Measurements from ENCODE around the gene ITCH. TPM values are rescaled to one million over a fixed set of nuclear protein-coding genes. Genes with fewer than 3 reads are reported as not detected.
A peak's percentile ranks its signal among the peaks of the same experiment; 100 is the strongest.

The ITCH gene
- total and polyA plus RNA-seq, 2 experiments from 2014 or later: 22.1 to 61.2 TPM

GRCh38 chr20:34543463-34544056, 180.5 kb downstream of the ITCH start:
- TF ChIP-seq EZH2phosphoT487 (IDR thresholded peaks at IDR 0.05; ENCODE audit: low read depth, severe bottlenecking, unreplicated experiment): no peak
- TF ChIP-seq CTCF (IDR thresholded peaks at IDR 0.05; ENCODE audit: poor library complexity): no peak
- no peak for TF ChIP-seq EZH2 (IDR thresholded peaks at IDR 0.05; ENCODE audit: borderline replicate concordance)
- Histone ChIP-seq H3K36me3 (replicated peaks; ENCODE audit: insufficient read depth, low read depth) (no peaks in the 10 kb centered on the region), H3K4me2 (no peak overlapping the region), H3K79me2 (no peaks in the 10 kb centered on the region), H3K4me3 (no peak overlapping the region), H3K27me3 (no peaks in the 10 kb centered on the region), H4K20me1 (ENCODE audit: insufficient read depth, poor library complexity, severe bottlenecking) (no peaks in the 10 kb centered on the region), H3K9me3 (ENCODE audit: low read depth) (no peaks in the 10 kb centered on the region), H2AFZ (no peak overlapping the region), H3K4me1 (ENCODE audit: insufficient read depth) (no peaks in the 10 kb centered on the region), H3K27ac (no peak overlapping the region), H3K9me2 (replicated peaks; ENCODE audit: insufficient read depth) (no peaks in the 10 kb centered on the region)
- no peak for DNase-seq (ENCODE audit: low spot score)
- WGBS (ENCODE audit: low lambda C conversion rate, missing lambda C conversion rate): 62% methylated on average over 12 of the region's 12 CpGs

GRCh38 chr20:34544109-34544796, 181.2 kb downstream of the ITCH start:
- 34% methylated on average over 19 of the region's 19 CpGs for WGBS (ENCODE audit: low lambda C conversion rate, missing lambda C conversion rate)
- H3K4me1 ChIP-seq (ENCODE audit: insufficient read depth): no peaks in the 10 kb centered on the region
- H3K79me2 ChIP-seq: no peaks in the 10 kb centered on the region
- no peaks in the 10 kb centered on the region for H3K36me3 ChIP-seq (replicated peaks; ENCODE audit: insufficient read depth, low read depth)
- no peaks in the 10 kb centered on the region for H3K9me2 ChIP-seq (replicated peaks; ENCODE audit: insufficient read depth)
- H3K4me2 ChIP-seq: peak overlapping the region; percentile 68
- DNase-seq (ENCODE audit: low spot score): no peak
- H3K27ac ChIP-seq: no peak overlapping the region
- no peaks in the 10 kb centered on the region for H4K20me1 ChIP-seq (ENCODE audit: insufficient read depth, poor library complexity, severe bottlenecking)
- H3K9me3 ChIP-seq (ENCODE audit: low read depth): no peaks in the 10 kb centered on the region
- TF ChIP-seq EZH2 (IDR thresholded peaks at IDR 0.05; ENCODE audit: borderline replicate concordance) (no peak), CTCF (IDR thresholded peaks at IDR 0.05; ENCODE audit: poor library complexity) (no peak)
- H3K4me3 ChIP-seq: no peak overlapping the region
- no peaks in the 10 kb centered on the region for H3K27me3 ChIP-seq
- no peak overlapping the region for H2AFZ ChIP-seq

GRCh38 chr20:34546751-34547181, 183.7 kb downstream of the ITCH start:
- Histone ChIP-seq H3K4me1 (ENCODE audit: insufficient read depth) (no peaks in the 10 kb centered on the region), H3K79me2 (no peaks in the 10 kb centered on the region), H3K9me3 (ENCODE audit: low read depth) (no peaks in the 10 kb centered on the region), H3K36me3 (replicated peaks; ENCODE audit: insufficient read depth, low read depth) (no peaks in the 10 kb centered on the region), H3K9me2 (replicated peaks; ENCODE audit: insufficient read depth) (no peaks in the 10 kb centered on the region), H3K4me3 (no peak overlapping the region), H3K27ac (no peak overlapping the region), H3K27me3 (no peaks in the 10 kb centered on the region), H3K4me2 (no peak overlapping the region), H2AFZ (no peak overlapping the region), H4K20me1 (ENCODE audit: insufficient read depth, poor library complexity, severe bottlenecking) (no peaks in the 10 kb centered on the region)
- WGBS (ENCODE audit: low lambda C conversion rate, missing lambda C conversion rate): 84% methylated on average over 11 of the region's 11 CpGs
- no peak for TF ChIP-seq EZH2 (IDR thresholded peaks at IDR 0.05; ENCODE audit: borderline replicate concordance)
- TF ChIP-seq EZH2phosphoT487 (IDR thresholded peaks at IDR 0.05; ENCODE audit: low read depth, severe bottlenecking, unreplicated experiment): no peak
- no peak for TF ChIP-seq CTCF (IDR thresholded peaks at IDR 0.05; ENCODE audit: poor library complexity)
- no peak for DNase-seq (ENCODE audit: low spot score)
